SK-N-SH treated with all-trans-retinoic acid at 6 μM for 48 hours (cell line): ENCODE results near the gene DENND1B.

Experiments used
- ATAC-seq: fragments of 200-7000 bp; cut with Tn5 transposase; 3 replicates; pipeline ENCODE4 v1.9.1; 2020; ENCODE audit warnings: mild to moderate bottlenecking, moderate library complexity
- ARNTL ChIP-seq: fragments of 450-650 bp; formaldehyde crosslinking; IDR thresholded peaks from 2 replicates; pipeline ENCODE4 v1.5.0; 2020; ENCODE audit warnings: low read depth, mild to moderate bottlenecking, moderate library complexity, borderline replicate concordance
- BACH2 ChIP-seq: fragments of 250-450 bp; sonication (Bioruptor Pico); IDR thresholded peaks from 2 replicates; pipeline ENCODE4 v1.9.0; 2021; ENCODE audit warnings: mild to moderate bottlenecking, borderline replicate concordance
- CSDC2 ChIP-seq: fragments of 250-450 bp; sonication (Bioruptor Pico); IDR thresholded peaks from 2 replicates; pipeline ENCODE4 v1.5.0; 2020; ENCODE audit warnings: mild to moderate bottlenecking, moderate library complexity
- ESRRG ChIP-seq: fragments of 250-450 bp; sonication (Bioruptor Pico); IDR thresholded peaks from 2 replicates; pipeline ENCODE4 v1.6.1; 2021; ENCODE audit warnings: mild to moderate bottlenecking
- GLIS3 ChIP-seq: fragments of 250-450 bp; sonication (Bioruptor Pico); IDR thresholded peaks from 2 replicates; pipeline ENCODE4 v1.5.0; 2020; ENCODE audit warnings: mild to moderate bottlenecking, moderate library complexity
- ISL1 ChIP-seq: fragments of 250-450 bp; sonication (Bioruptor Pico); IDR thresholded peaks from 2 replicates; pipeline ENCODE4 v2.1.2; 2022; ENCODE audit warnings: mild to moderate bottlenecking, moderate library complexity
- OSR1 ChIP-seq: fragments of 250-450 bp; sonication (Bioruptor Pico); IDR thresholded peaks from 2 replicates; pipeline ENCODE4 v1.8.0; 2022; ENCODE audit warnings: moderate library complexity, mild to moderate bottlenecking, inconsistent platforms
- PATZ1 ChIP-seq: fragments of 250-450 bp; sonication (Bioruptor Pico); IDR thresholded peaks from 2 replicates; pipeline ENCODE4 v1.8.0; 2020; ENCODE audit warnings: mild to moderate bottlenecking, moderate library complexity, borderline replicate concordance
- PPARA ChIP-seq: fragments of 250-450 bp; sonication (Bioruptor Pico); IDR thresholded peaks from 2 replicates; pipeline ENCODE4 v1.5.0; 2020; ENCODE audit warnings: mild to moderate bottlenecking, borderline replicate concordance
- RARB ChIP-seq: fragments of 250-450 bp; sonication (Bioruptor Pico); IDR thresholded peaks from 2 replicates; pipeline ENCODE4 v1.8.0; 2021; ENCODE audit warnings: mild to moderate bottlenecking, moderate library complexity
- SNAI2 ChIP-seq: fragments of 250-450 bp; sonication (Bioruptor Pico); IDR thresholded peaks from 2 replicates; pipeline ENCODE4 v1.5.0; 2020; ENCODE audit warnings: mild to moderate bottlenecking, moderate library complexity
- TCF4 ChIP-seq: fragments of 250-450 bp; sonication (Bioruptor Pico); IDR thresholded peaks from 2 replicates; pipeline ENCODE4 v1.8.0; 2021; ENCODE audit warnings: mild to moderate bottlenecking, moderate library complexity, borderline replicate concordance
- TSHZ2 ChIP-seq: fragments of 250-450 bp; sonication (Bioruptor Pico); IDR thresholded peaks from 2 replicates; pipeline ENCODE4 v1.5.0; 2020; ENCODE audit warnings: mild to moderate bottlenecking, moderate library complexity
- ZC3H10 ChIP-seq: fragments of 250-450 bp; sonication (Bioruptor Pico); IDR thresholded peaks from 2 replicates; pipeline ENCODE4 v1.5.1; 2021; ENCODE audit warnings: mild to moderate bottlenecking, moderate library complexity
- ZFP3 ChIP-seq: fragments of 250-450 bp; sonication (Bioruptor Pico); IDR thresholded peaks from 2 replicates; pipeline ENCODE4 v1.5.0; 2020; ENCODE audit warnings: mild to moderate bottlenecking, moderate library complexity
- ZFP30 ChIP-seq: fragments of 450-650 bp; formaldehyde crosslinking; IDR thresholded peaks from 2 replicates; pipeline ENCODE4 v1.5.0; 2022; ENCODE audit warnings: mild to moderate bottlenecking, moderate library complexity
- ZNF565 ChIP-seq: fragments of 450-650 bp; formaldehyde crosslinking; conservative IDR thresholded peaks from 2 replicates; pipeline ENCODE4 v1.5.0; 2020; ENCODE audit warnings: low read depth, mild to moderate bottlenecking, moderate library complexity
- ZNF70 ChIP-seq: fragments of 450-650 bp; formaldehyde crosslinking; IDR thresholded peaks from 2 replicates; pipeline ENCODE4 v1.5.0; 2020; ENCODE audit warnings: mild to moderate bottlenecking, moderate library complexity
- ZNF8 ChIP-seq: fragments of 450-650 bp; formaldehyde crosslinking; IDR thresholded peaks from 2 replicates; pipeline ENCODE4 v1.5.0; 2020; ENCODE audit warnings: mild to moderate bottlenecking, moderate library complexity

DENND1B gene

GRCh38 chr1:197740992-197741391 is 34.3 kb downstream of the DENND1B start:
- TF ChIP-seq ESRRG (CRISPR knock-in tag) (no peak), TSHZ2 (CRISPR knock-in tag) (no peak), ZFP30 (CRISPR knock-in tag) (no peak), ZNF70 (CRISPR knock-in tag) (no peak), OSR1 (CRISPR knock-in tag) (no peak)
- no peak for ATAC-seq

- TF ChIP-seq ZFP3 (no peak), TSHZ2 (CRISPR knock-in tag) (no peak), SNAI2 (CRISPR knock-in tag) (no peak), PATZ1 (CRISPR knock-in tag) (no peak), GLIS3 (no peak), ZC3H10 (no peak), CSDC2 (CRISPR knock-in tag) (no peak), ISL1 (CRISPR knock-in tag) (no peak), BACH2 (CRISPR knock-in tag) (no peak), ZNF565 (CRISPR knock-in tag) (no peak), ZNF8 (CRISPR knock-in tag) (no peak), ARNTL (CRISPR knock-in tag) (no peak), TCF4 (CRISPR knock-in tag) (no peak)
- no peak for ATAC-seq
Measured at GRCh38 chr1:197738927-197739326, 36.4 kb downstream of the DENND1B start.

GRCh38 chr1:197737916-197738315 is 37.4 kb downstream of the DENND1B start:
- TF ChIP-seq PPARA (CRISPR knock-in tag) (no peak), ZNF8 (CRISPR knock-in tag) (no peak), RARB (CRISPR knock-in tag) (no peak)
- TF ChIP-seq, all 23 proteins: peak for 0
- ATAC-seq, result no peak

- no peak for ATAC-seq
- no peak for TF ChIP-seq ISL1 (CRISPR knock-in tag)
- no peak for TF ChIP-seq ZC3H10
- TF ChIP-seq ZNF70 (CRISPR knock-in tag), result no peak
- TF ChIP-seq TSHZ2 (CRISPR knock-in tag), result no peak
- TF ChIP-seq ZFP30 (CRISPR knock-in tag), result no peak
- TF ChIP-seq TCF4 (CRISPR knock-in tag), result no peak
- no peak for TF ChIP-seq GLIS3
- TF ChIP-seq PATZ1 (CRISPR knock-in tag), result no peak
- no peak for TF ChIP-seq PPARA (CRISPR knock-in tag)
- TF ChIP-seq OSR1 (CRISPR knock-in tag), result no peak
- TF ChIP-seq RARB (CRISPR knock-in tag), result no peak
Measured at GRCh38 chr1:197736685-197737084, 38.6 kb downstream of the DENND1B start.
